HG03060 (cell line): Measurements from ENCODE around the gene OPN1MW.
"Not testable (repeated sequence)": the region's sequence is repeated elsewhere in the genome, so short reads cannot be mapped to it uniquely, and the experiment has no call there.

Experiments
- ATAC-seq: cut with Tn5 transposase; IDR thresholded peaks from one replicate; pipeline ENCODE4 v1.9.1; 2021; ENCODE audit warnings: low read depth, moderate number of reproducible peaks; ENCODE audit not compliant: unreplicated experiment

Gene OPN1MW

GRCh38 chrX:154182296-154182695 is at the start of gene OPN1MW:
Gene OPN1MW, plus strand, starts transcription at chrX:154182596. Its CDS starts 82 bp downstream, at chrX:154182678.
- not testable (repeated sequence) for ATAC-seq

- ATAC-seq, result no peak
These were observed 46.8 kb upstream of the OPN1MW start for GRCh38 chrX:154135458-154136229.

- ATAC-seq, result no peak
These were observed 45.7 kb upstream of the OPN1MW start for GRCh38 chrX:154136627-154137161.

- ATAC-seq, result no peak
These were observed 43.5 kb upstream of the OPN1MW start for GRCh38 chrX:154138857-154139256.

- no peak for ATAC-seq
These were observed 42.2 kb upstream of the OPN1MW start for GRCh38 chrX:154140206-154140605.

- ATAC-seq, result no peak
These were observed 41.7 kb upstream of the OPN1MW start for GRCh38 chrX:154140742-154141141.

- no peak for ATAC-seq
These were observed 40.0 kb upstream of the OPN1MW start for GRCh38 chrX:154142386-154142785.

GRCh38 chrX:154142950-154143745 is 39.2 kb upstream of the OPN1MW start:
- no peak for ATAC-seq

GRCh38 chrX:154144010-154144409 is 38.4 kb upstream of the OPN1MW start, which contains the start of gene OPN1LW:
Gene OPN1LW, plus strand, starts transcription at chrX:154144243. Its CDS starts 41 bp downstream, at chrX:154144284.
- ATAC-seq, result not testable (repeated sequence)

- ATAC-seq, result not testable (repeated sequence)
These were observed 31.4 kb upstream of the OPN1MW start for GRCh38 chrX:154151030-154151429.

- not testable (repeated sequence) for ATAC-seq
These were observed 26.2 kb upstream of the OPN1MW start for GRCh38 chrX:154156221-154156620.

GRCh38 chrX:154157207-154157606 is 25.2 kb upstream of the OPN1MW start:
- not testable (repeated sequence) for ATAC-seq

GRCh38 chrX:154159345-154159744 is 23.1 kb upstream of the OPN1MW start:
- ATAC-seq, result not testable (repeated sequence)

GRCh38 chrX:154164902-154165301 is 17.5 kb upstream of the OPN1MW start:
- not testable (repeated sequence) for ATAC-seq

GRCh38 chrX:154168384-154168783 is 14.0 kb upstream of the OPN1MW start:
- not testable (repeated sequence) for ATAC-seq

GRCh38 chrX:154172535-154172943 is 9.9 kb upstream of the OPN1MW start:
- ATAC-seq, result not testable (repeated sequence)

- ATAC-seq, result not testable (repeated sequence)
These were observed 8.0 kb upstream of the OPN1MW start for GRCh38 chrX:154174356-154174755.

GRCh38 chrX:154183794-154184193 is 1.4 kb downstream of the OPN1MW start:
- ATAC-seq, result not testable (repeated sequence)

- ATAC-seq, result not testable (repeated sequence)
These were observed 10.4 kb downstream of the OPN1MW start for GRCh38 chrX:154192846-154193245.

GRCh38 chrX:154194316-154194715 is 11.9 kb downstream of the OPN1MW start:
- not testable (repeated sequence) for ATAC-seq

- not testable (repeated sequence) for ATAC-seq
These were observed 14.1 kb downstream of the OPN1MW start for GRCh38 chrX:154196466-154196865.
